Stomach (tissue), 9 donors: ENCODE measurements around the gene ISCA2. TPM values are rescaled to one million over a fixed set of nuclear protein-coding genes. Genes with fewer than 3 reads are reported as not detected.

Experiments used
- DNase-seq, 2 donors: peaks; one replicate each; pipeline versions ENCODE4 v3.0.0 to v3.0.0-alpha.2; 2013 to 2019
- H3K27ac ChIP-seq, 5 donors: fragments of 200-600 bp in 4 of 5; sonication (generic) in 4 of 5; one replicate each; pipeline ENCODE4 v1.5.1; 2013 to 2019; ENCODE audit warnings: mild to moderate bottlenecking in 1 of 5, moderate library complexity in 1 of 5
- H3K27me3 ChIP-seq, 3 donors: fragments of 200-600 bp; sonication (generic); one replicate each; pipeline ENCODE4 v1.5.1; 2017 to 2019; ENCODE audit warnings: mixed run types in 1 of 3
- H3K36me3 ChIP-seq, 4 donors: fragments of 200-600 bp; sonication (generic); 1 replicate in 3 of 4; 2 replicates in 1 of 4; pipeline ENCODE4 v1.5.1; 2016 to 2019
- H3K4me1 ChIP-seq, 4 donors: fragments of 200-600 bp; sonication (generic); one replicate each; pipeline ENCODE4 v1.5.1; 2016 to 2019
- H3K4me3 ChIP-seq, 4 donors: fragments of 200-600 bp; sonication (generic) in 3 of 4; one replicate each; pipeline ENCODE4 v1.5.1; 2016 to 2019; ENCODE audit warnings: mild to moderate bottlenecking in 1 of 4
- H3K9me3 ChIP-seq, 4 donors: fragments of 200-600 bp; sonication (generic); one replicate each; pipeline ENCODE4 v1.5.1; 2016 to 2019
- EP300 ChIP-seq: sonication (generic); formaldehyde crosslinking; IDR thresholded peaks from one replicate; pipeline ENCODE4 v1.6.1; 2017; ENCODE audit warnings: antibody characterized with exemption
- POLR2A ChIP-seq, 4 donors: fragments of 450-650 bp; IDR thresholded peaks; one replicate each; pipeline ENCODE4 v1.6.1; 2016; ENCODE audit warnings: antibody characterized with exemption in 4 of 4, control low read depth in 2 of 4, mild to moderate bottlenecking in 1 of 4, moderate library complexity in 1 of 4
- POLR2AphosphoS5 ChIP-seq, 3 donors: sonication (generic); formaldehyde crosslinking; IDR thresholded peaks; one replicate each; pipeline ENCODE4 v1.6.1; 2016; ENCODE audit warnings: antibody characterized with exemption in 3 of 3
- WGBS, 5 donors: extraction: QIAGEN DNeasy Blood & Tissue Kit in 3 of 5; methylation state at CpG; one replicate each; pipeline versions ENCODE4 v1.1.5 to v1.1.7; 2013 to 2018; 5-methylcytosine and 5-hydroxymethylcytosine counted together
- intact Hi-C: fragments of 100-400 bp; cut with DNase I; formaldehyde crosslinking; loops from one replicate; pipeline ENCODE4 v1.15.1; 2023; ENCODE audit warnings: low total_unique reads
- polyA plus RNA-seq, 3 donors: library from polyadenylated mRNA; stranded (reverse); fragments of 200-250 nt; gene quantifications; one replicate each; pipeline ENCODE4 v1.2.3, GENCODE V29; 2013
- total RNA-seq, 5 donors: library from RNA; depleted of rRNA; stranded (reverse); fragments of >200 nt; gene quantifications; one replicate each; pipeline versions ENCODE4 v1.1.0 to v1.2.3, GENCODE V29; 2014 to 2016
- TF ChIP-seq, protein P1 (sequence below), 7 experiments: fragments of 450-650 bp in 4 of 7; fragments of 200-600 bp in 3 of 7; sonication (generic) in 3 of 7; IDR thresholded peaks; one replicate each; pipeline ENCODE4 v1.5.1; 2016 to 2019; ENCODE audit warnings: antibody characterized with exemption in 7 of 7, control low read depth in 2 of 7, mild to moderate bottlenecking in 1 of 7
- donor health status: healthy with polysubstance abuse.
- donor health status: Bipolar disorder and iron deficiency.
- donor health status: healthy.

The ISCA2 gene
- total and polyA plus RNA-seq, 8 donors = 15.2 to 34.3 (median 25.0) TPM; not detected in 2

DNA sequence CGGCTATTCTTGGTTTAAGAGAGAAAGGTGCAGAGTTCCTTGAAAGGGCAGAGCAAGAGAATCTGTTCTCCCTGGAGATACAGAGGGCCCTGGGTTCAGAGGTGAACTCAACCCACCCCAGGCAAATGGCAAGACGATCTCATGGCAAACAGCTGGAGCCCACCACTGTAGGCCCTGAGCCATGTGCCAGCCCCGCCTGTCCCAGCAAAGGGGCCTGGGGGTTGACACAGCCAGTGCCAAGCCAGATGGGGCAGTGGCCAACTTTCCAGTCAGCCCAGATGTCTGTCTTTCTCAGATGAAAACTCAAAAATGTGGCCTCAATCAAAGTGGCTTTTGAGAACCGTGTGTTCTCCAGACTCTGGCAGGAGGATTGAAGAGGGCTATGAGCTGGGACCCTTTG is 51.8 kb downstream of the ISCA2 start:
- no peaks in the 10 kb centered on the region for H3K9me3 ChIP-seq
- TF ChIP-seq POLR2AphosphoS5 (IDR thresholded peaks at IDR 0.05) = no peak
- no peak for TF ChIP-seq EP300
- no peak for TF ChIP-seq POLR2A (IDR thresholded peaks at IDR 0.05)
- TF ChIP-seq, protein P1, sequence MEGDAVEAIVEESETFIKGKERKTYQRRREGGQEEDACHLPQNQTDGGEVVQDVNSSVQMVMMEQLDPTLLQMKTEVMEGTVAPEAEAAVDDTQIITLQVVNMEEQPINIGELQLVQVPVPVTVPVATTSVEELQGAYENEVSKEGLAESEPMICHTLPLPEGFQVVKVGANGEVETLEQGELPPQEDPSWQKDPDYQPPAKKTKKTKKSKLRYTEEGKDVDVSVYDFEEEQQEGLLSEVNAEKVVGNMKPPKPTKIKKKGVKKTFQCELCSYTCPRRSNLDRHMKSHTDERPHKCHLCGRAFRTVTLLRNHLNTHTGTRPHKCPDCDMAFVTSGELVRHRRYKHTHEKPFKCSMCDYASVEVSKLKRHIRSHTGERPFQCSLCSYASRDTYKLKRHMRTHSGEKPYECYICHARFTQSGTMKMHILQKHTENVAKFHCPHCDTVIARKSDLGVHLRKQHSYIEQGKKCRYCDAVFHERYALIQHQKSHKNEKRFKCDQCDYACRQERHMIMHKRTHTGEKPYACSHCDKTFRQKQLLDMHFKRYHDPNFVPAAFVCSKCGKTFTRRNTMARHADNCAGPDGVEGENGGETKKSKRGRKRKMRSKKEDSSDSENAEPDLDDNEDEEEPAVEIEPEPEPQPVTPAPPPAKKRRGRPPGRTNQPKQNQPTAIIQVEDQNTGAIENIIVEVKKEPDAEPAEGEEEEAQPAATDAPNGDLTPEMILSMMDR (IDR thresholded peaks at IDR 0.05) = no peak
- no peak overlapping the region for H3K27ac ChIP-seq
- DNase-seq = no peak
- H3K36me3 ChIP-seq = peaks cover 0 to 6% (median 0%) of the 10 kb centered on the region in 4 donors
- no peak overlapping the region for H3K4me3 ChIP-seq
- peaks cover 0 to 7% (median 0%) of the 10 kb centered on the region in 4 donors for H3K4me1 ChIP-seq
- H3K27me3 ChIP-seq = no peaks in the 10 kb centered on the region
- 63 to 79% (median 74%) methylated on average over 3 to 4 of the region's 4 CpGs for WGBS, 5 donors
- intact Hi-C loops = no loop called here

- Histone ChIP-seq H3K27me3 (no peaks in the 10 kb centered on the region), H3K4me3 (no peak overlapping the region), H3K9me3 (no peaks in the 10 kb centered on the region), H3K27ac (no peak overlapping the region), H3K36me3 (peaks cover 0 to 6% (median 0%) of the 10 kb centered on the region in 4 donors), H3K4me1 (peaks cover 0 to 7% (median 0%) of the 10 kb centered on the region in 4 donors)
- TF ChIP-seq, protein P1 (IDR thresholded peaks at IDR 0.05) = no peak
- TF ChIP-seq POLR2A (IDR thresholded peaks at IDR 0.05) = no peak
- no peak for TF ChIP-seq POLR2AphosphoS5 (IDR thresholded peaks at IDR 0.05)
- intact Hi-C loops = no loop called here
- WGBS, 5 donors = 51 to 70% (median 65%) methylated on average over 10 to 11 of the region's 11 CpGs
- DNase-seq = no peak
Measured at GRCh38 chr14:74546416-74546815, 52.9 kb downstream of the ISCA2 start.

Other genes starting within 250 kb of the ISCA2 start
- 100 to 1,000 TPM in 1 of 5 donors, 10 to 100 TPM in 4; 31.3 to 108 (median 44.3) TPM for gene ABCD4, start 190.8 kb upstream of the ISCA2 start, total RNA-seq
- gene ABCD4, start 190.8 kb upstream of the ISCA2 start, polyA plus RNA-seq = 10 to 100 TPM; 18.1 to 32.1 (median 19.7) TPM
- not detected for gene VRTN, start 145.3 kb upstream of the ISCA2 start, total RNA-seq
- not detected for gene VRTN, start 145.3 kb upstream of the ISCA2 start, polyA plus RNA-seq
- not detected for gene SYNDIG1L, start 67.6 kb upstream of the ISCA2 start, total RNA-seq
- not detected for gene SYNDIG1L, start 67.6 kb upstream of the ISCA2 start, polyA plus RNA-seq
- gene NPC2, start 460 bp upstream of the ISCA2 start, total RNA-seq = 100 to 1,000 TPM in 3 of 5 donors, 10 to 100 TPM in 2; 62.6 to 186 (median 103) TPM
- 100 to 1,000 TPM; 124 to 152 (median 134) TPM for gene NPC2, start 460 bp upstream of the ISCA2 start, polyA plus RNA-seq
- gene LTBP2, start 118.5 kb downstream of the ISCA2 start, total RNA-seq = 10 to 100 TPM in 3 of 5 donors, 1 to 10 TPM in 2; 5.8 to 36.2 (median 10.5) TPM
- gene LTBP2, start 118.5 kb downstream of the ISCA2 start, polyA plus RNA-seq = 1 to 10 TPM; 2.9 to 5.9 (median 3.4) TPM
- 10 to 100 TPM in 4 of 5 donors, 1 to 10 TPM in 1; 7.1 to 51.4 (median 27.2) TPM for gene AREL1, start 219.3 kb downstream of the ISCA2 start, total RNA-seq
- gene AREL1, start 219.3 kb downstream of the ISCA2 start, polyA plus RNA-seq = 1 to 10 TPM; 6.9 to 8.9 (median 7.1) TPM
- gene FCF1, start 219.4 kb downstream of the ISCA2 start, total RNA-seq = 10 to 100 TPM in 3 of 5 donors, 1 to 10 TPM in 1, under 1 TPM in 1; 0.58 to 41.1 (median 12.7) TPM
- gene FCF1, start 219.4 kb downstream of the ISCA2 start, polyA plus RNA-seq = 10 to 100 TPM in 2 of 3 donors, 1 to 10 TPM in 1; 8.3 to 20.2 (median 19.2) TPM